DND-41 (cell line): ENCODE results near the gene SCAPER.

ENCODE experiments used
- ATAC-seq: fragments of 200-7000 bp; cut with Tn5 transposase; 3 replicates; pipeline ENCODE4 v1.9.1; 2021; ENCODE audit warnings: low read depth; ENCODE audit not compliant: insufficient read depth
- DNase-seq: peaks from one replicate; pipeline ENCODE4 v3.0.0-alpha.2; 2020
- H2AFZ ChIP-seq: 2 replicates; pipeline ENCODE4 v1.6.0; 2012; ENCODE audit warnings: low read depth, low read length
- H3K27ac ChIP-seq: 2 replicates; pipeline ENCODE4 v1.5.1; 2012; ENCODE audit warnings: low read length, inconsistent platforms
- H3K27me3 ChIP-seq: fragments of 200-600 bp; sonication (generic); 2 replicates; pipeline ENCODE4 v1.6.0; 2012; ENCODE audit warnings: low read length, mild to moderate bottlenecking, inconsistent platforms; ENCODE audit not compliant: insufficient read depth, poor library complexity
- H3K36me3 ChIP-seq: 2 replicates; pipeline ENCODE4 v1.5.1; 2012; ENCODE audit warnings: low read length, inconsistent platforms; ENCODE audit not compliant: insufficient read depth
- H3K4me1 ChIP-seq: 2 replicates; pipeline ENCODE4 v1.5.1; 2012; ENCODE audit warnings: mild to moderate bottlenecking, low read length; ENCODE audit not compliant: insufficient read depth
- H3K4me2 ChIP-seq: 2 replicates; pipeline ENCODE4 v1.6.0; 2012; ENCODE audit warnings: mild to moderate bottlenecking, moderate library complexity, low read length, inconsistent platforms; ENCODE audit not compliant: insufficient read depth
- H3K4me3 ChIP-seq, 2 experiments: fragments of 200-600 bp in 1 of 2; shearing (Covaris generic) in 1 of 2; 2 replicates each; pipeline ENCODE4 v1.5.1; 2012 to 2016; ENCODE audit warnings: inconsistent platforms in 2 of 2, low read length in 2 of 2, mild to moderate bottlenecking in 2 of 2, low read depth in 1 of 2, moderate library complexity in 1 of 2
- H3K79me2 ChIP-seq: 2 replicates; pipeline ENCODE4 v1.6.0; 2012; ENCODE audit warnings: low read length, inconsistent platforms; ENCODE audit not compliant: insufficient read depth
- H3K9ac ChIP-seq: 2 replicates; pipeline ENCODE4 v1.6.0; 2012; ENCODE audit warnings: low read depth, mild to moderate bottlenecking, inconsistent platforms, low read length, moderate library complexity
- H3K9me3 ChIP-seq: 2 replicates; pipeline ENCODE4 v1.5.1; 2012; ENCODE audit warnings: low read length, moderate library complexity, mild to moderate bottlenecking, inconsistent platforms; ENCODE audit not compliant: insufficient read depth, severe bottlenecking
- H4K20me1 ChIP-seq: 2 replicates; pipeline ENCODE4 v1.6.0; 2012; ENCODE audit warnings: low read length; ENCODE audit not compliant: insufficient read depth
- CTCF ChIP-seq: IDR thresholded peaks from 2 replicates; pipeline ENCODE4 v1.5.1; 2012; ENCODE audit warnings: borderline replicate concordance, low read length, moderate library complexity, mild to moderate bottlenecking; ENCODE audit not compliant: poor library complexity, severe bottlenecking; ENCODE audit errors: extremely low read depth
- EZH2 ChIP-seq: IDR thresholded peaks from 3 replicates; pipeline ENCODE4 v1.6.1; 2012; ENCODE audit warnings: borderline replicate concordance, low read depth, mild to moderate bottlenecking, moderate library complexity, low read length, inconsistent platforms; ENCODE audit not compliant: severe bottlenecking

SCAPER gene

GRCh38 chr15:76776480-76776879, 128.7 kb downstream of the SCAPER start:
- ATAC-seq: no peak
- H3K36me3 ChIP-seq: peaks cover 18% of the 10 kb centered on the region; the same call in 1 of the 2 replicates

DNA sequence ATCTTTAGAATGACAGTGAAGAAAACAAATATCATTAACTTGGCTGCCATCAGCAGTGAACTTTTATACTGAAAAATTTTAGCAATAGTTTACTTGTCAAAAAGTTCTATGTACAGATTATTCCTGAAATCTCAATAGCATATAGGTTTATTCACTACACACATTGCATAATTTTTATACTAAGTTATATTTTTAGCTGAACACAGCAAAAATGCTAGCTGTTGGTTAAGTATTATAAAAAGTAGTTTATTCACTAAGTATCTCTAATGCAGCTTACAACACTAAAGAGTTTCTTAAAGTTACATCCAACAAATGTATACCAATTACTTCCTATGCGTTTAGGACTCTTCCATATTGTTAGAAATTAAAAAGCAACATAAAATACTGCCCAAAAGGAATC, 131.9 kb downstream of the SCAPER start:
- peaks cover 15% of the 10 kb centered on the region; the same call in 1 of the 2 replicates for H3K36me3 ChIP-seq
- no peak for DNase-seq
- no peak for TF ChIP-seq CTCF
- TF ChIP-seq EZH2: no peak

More at GRCh38 chr15:76776480-76776879, 128.7 kb downstream of the SCAPER start:
- Histone ChIP-seq H4K20me1 (no peaks in the 10 kb centered on the region), H3K27me3 (no peaks in the 10 kb centered on the region), H3K4me3 (no peak overlapping the region), H3K4me2 (no peak overlapping the region), H3K9ac (no peak overlapping the region), H3K27ac (no peak overlapping the region), H3K79me2 (no peaks in the 10 kb centered on the region), H2AFZ (no peak overlapping the region), H3K9me3 (peaks cover 4% of the 10 kb centered on the region), H3K4me1 (no peaks in the 10 kb centered on the region)
- DNase-seq: no peak
- no peak for TF ChIP-seq EZH2
- no peak for TF ChIP-seq CTCF

GRCh38 chr15:76772776-76773175, 132.4 kb downstream of the SCAPER start:
- Histone ChIP-seq H3K9me3 (peaks cover 4% of the 10 kb centered on the region), H3K4me3 (no peak overlapping the region), H3K79me2 (no peaks in the 10 kb centered on the region), H2AFZ (no peak overlapping the region), H3K9ac (no peak overlapping the region), H3K36me3 (peaks cover 15% of the 10 kb centered on the region; the same call in 1 of the 2 replicates), H3K27me3 (no peaks in the 10 kb centered on the region), H4K20me1 (no peaks in the 10 kb centered on the region), H3K4me1 (no peaks in the 10 kb centered on the region), H3K4me2 (no peak overlapping the region), H3K27ac (no peak overlapping the region)
- ATAC-seq (no peak), DNase-seq (no peak)
- TF ChIP-seq EZH2: no peak
- TF ChIP-seq CTCF: no peak

More for the DNA sequence above, 131.9 kb downstream of the SCAPER start:
- Histone ChIP-seq H3K4me3 (no peak overlapping the region), H3K79me2 (no peaks in the 10 kb centered on the region), H4K20me1 (no peaks in the 10 kb centered on the region), H2AFZ (no peak overlapping the region), H3K9me3 (peaks cover 4% of the 10 kb centered on the region), H3K4me1 (no peaks in the 10 kb centered on the region), H3K27me3 (no peaks in the 10 kb centered on the region), H3K4me2 (no peak overlapping the region), H3K9ac (no peak overlapping the region), H3K27ac (no peak overlapping the region)
- ATAC-seq: no peak
